ENCODE results near the gene MECR. TPM values are rescaled to one million over a fixed set of nuclear protein-coding genes. Genes with fewer than 3 reads are reported as not detected.

MECR gene
- total and polyA plus RNA-seq, 2 experiments from 2014 or later = 25.7 to 32.3 TPM

DNA sequence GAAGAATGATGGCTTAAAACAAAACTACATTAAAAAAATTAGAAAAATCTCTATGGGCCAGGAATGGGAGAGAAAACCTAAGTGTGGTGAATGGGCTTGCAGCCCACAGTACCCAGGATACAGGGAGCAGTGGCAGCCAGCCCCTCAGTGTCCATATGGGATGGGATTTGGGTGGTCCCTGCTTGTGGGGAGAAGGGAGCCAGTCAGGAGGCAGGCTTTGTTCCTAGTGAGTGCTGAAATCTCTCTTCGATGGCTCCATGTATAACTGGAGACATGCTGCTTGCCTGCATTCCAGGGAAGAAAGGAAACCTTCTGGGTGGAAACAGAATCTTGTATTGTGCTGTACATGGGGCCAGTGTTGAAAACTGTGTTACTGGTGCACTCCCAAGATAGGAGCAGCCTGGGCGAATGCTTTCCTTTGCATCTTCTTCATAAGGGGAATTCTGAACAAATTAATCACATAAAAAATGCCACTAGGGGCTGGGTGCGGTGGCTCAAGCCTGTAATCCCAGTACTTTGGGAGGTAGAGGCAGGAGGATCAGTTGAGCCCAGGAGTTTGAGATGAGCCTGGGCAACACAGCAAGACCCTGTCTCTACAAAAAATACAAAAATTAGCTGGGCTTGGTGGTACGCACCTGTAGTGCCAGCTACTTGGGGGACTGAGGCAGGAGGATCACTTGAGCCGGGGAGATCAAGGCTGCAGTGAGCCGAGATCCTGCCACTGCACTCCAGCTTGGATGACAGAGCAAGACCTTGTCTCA, 41.6 kb upstream of the MECR start (continued):
- TF ChIP-seq ZNF462 (CRISPR knock-in tag; IDR thresholded peaks at IDR 0.05) = no peak

DNA sequence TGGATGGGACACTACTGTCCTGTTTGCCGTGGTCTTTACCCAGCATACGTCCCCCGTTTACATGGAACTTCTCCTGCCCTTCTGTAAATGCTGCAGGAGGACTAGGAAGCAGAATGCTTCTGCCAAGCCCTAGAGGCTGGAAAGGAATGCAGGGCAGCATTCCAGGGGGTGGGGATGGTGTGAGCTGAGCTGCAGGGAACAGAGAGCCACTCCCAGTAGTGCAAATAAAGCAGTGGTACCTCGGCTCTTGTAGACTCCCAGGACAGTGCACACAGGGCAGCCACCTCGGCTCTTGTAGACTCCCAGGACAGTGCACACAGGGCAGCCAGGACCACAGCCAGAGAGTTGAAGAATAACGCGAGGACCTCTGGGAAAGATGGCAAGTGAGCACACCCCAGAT, 41.0 kb upstream of the MECR start:
- ATAC-seq (peak; percentile 99), DNase-seq (ENCODE audit: low spot score) (peak; percentile 93)
- H3K27me3 ChIP-seq (ENCODE audit: insufficient read depth) = no peaks in the 10 kb centered on the region
- Mint-ChIP-seq H3K27me3 (ENCODE audit: insufficient read depth, low read depth, poor library complexity) (peaks cover 7% of the 10 kb centered on the region), H3K4me3 (peak overlapping the region; percentile 48; the same call in 2 of the 3 replicates), H3K27ac (peak overlapping the region; percentile 34; the same call in 1 of the 2 replicates), H3K36me3 (ENCODE audit: low read depth) (peaks cover 9% of the 10 kb centered on the region), H3K4me1 (peaks cover 24% of the 10 kb centered on the region), H3K9me3 (no peaks in the 10 kb centered on the region)
- no peaks in the 10 kb centered on the region for H3K9me2 ChIP-seq (ENCODE audit: insufficient read depth)
- peak overlapping the region; percentile 29; the same call in 1 of the 2 replicates for H3K4me3 ChIP-seq
- H3K79me2 ChIP-seq (replicated peaks; ENCODE audit: insufficient read depth) = no peaks in the 10 kb centered on the region
- no peaks in the 10 kb centered on the region for H3F3A ChIP-seq (replicated peaks; ENCODE audit: low read depth)
- H4K20me1 ChIP-seq (replicated peaks; ENCODE audit: insufficient read depth) = no peaks in the 10 kb centered on the region
- H3K4me1 ChIP-seq (ENCODE audit: insufficient read depth) = peaks cover 23% of the 10 kb centered on the region
- no peak overlapping the region for H2AFZ ChIP-seq
- H3K27ac ChIP-seq (ENCODE audit: low read depth) = peak overlapping the region; percentile 67
- 0 out of 2 replicates have a peak, but pooled peaks cover 9% of the 10 kb centered on the region for H3K36me3 ChIP-seq (ENCODE audit: insufficient read depth)
- H3K4me2 ChIP-seq = peak overlapping the region; percentile 71
- TF ChIP-seq STAT1 (IDR thresholded peaks at IDR 0.05; ENCODE audit: unreplicated experiment) = no peak
- TF ChIP-seq, protein P1, sequence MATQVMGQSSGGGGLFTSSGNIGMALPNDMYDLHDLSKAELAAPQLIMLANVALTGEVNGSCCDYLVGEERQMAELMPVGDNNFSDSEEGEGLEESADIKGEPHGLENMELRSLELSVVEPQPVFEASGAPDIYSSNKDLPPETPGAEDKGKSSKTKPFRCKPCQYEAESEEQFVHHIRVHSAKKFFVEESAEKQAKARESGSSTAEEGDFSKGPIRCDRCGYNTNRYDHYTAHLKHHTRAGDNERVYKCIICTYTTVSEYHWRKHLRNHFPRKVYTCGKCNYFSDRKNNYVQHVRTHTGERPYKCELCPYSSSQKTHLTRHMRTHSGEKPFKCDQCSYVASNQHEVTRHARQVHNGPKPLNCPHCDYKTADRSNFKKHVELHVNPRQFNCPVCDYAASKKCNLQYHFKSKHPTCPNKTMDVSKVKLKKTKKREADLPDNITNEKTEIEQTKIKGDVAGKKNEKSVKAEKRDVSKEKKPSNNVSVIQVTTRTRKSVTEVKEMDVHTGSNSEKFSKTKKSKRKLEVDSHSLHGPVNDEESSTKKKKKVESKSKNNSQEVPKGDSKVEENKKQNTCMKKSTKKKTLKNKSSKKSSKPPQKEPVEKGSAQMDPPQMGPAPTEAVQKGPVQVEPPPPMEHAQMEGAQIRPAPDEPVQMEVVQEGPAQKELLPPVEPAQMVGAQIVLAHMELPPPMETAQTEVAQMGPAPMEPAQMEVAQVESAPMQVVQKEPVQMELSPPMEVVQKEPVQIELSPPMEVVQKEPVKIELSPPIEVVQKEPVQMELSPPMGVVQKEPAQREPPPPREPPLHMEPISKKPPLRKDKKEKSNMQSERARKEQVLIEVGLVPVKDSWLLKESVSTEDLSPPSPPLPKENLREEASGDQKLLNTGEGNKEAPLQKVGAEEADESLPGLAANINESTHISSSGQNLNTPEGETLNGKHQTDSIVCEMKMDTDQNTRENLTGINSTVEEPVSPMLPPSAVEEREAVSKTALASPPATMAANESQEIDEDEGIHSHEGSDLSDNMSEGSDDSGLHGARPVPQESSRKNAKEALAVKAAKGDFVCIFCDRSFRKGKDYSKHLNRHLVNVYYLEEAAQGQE (IDR thresholded peaks at IDR 0.05; ENCODE audit: unreplicated experiment) = no peak
- no peak for TF ChIP-seq POLR2AphosphoS5 (IDR thresholded peaks at IDR 0.05; ENCODE audit: low read depth)
- TF ChIP-seq ZNF331 (CRISPR knock-in tag; IDR thresholded peaks at IDR 0.05; ENCODE audit: low read depth) = peak; percentile 21; the same call in 1 of the 2 replicates
- TF ChIP-seq EZH2 (IDR thresholded peaks at IDR 0.05; ENCODE audit: low read depth, unreplicated experiment) = no peak
